Activated T-helper 9 cell treated with anti-CD3 and anti-CD28 coated beads, Interleukin-2, amount 50 U/mL, for 16 hours (primary cell): ENCODE results near the gene RPS10.

Source experiments
- DNase-seq: peaks from one replicate; pipeline ENCODE4 v3.0.0-alpha.2; 2020; ENCODE audit warnings: low read depth

RPS10 gene

GRCh38 chr6:34425498-34426410 lies at the start of gene RPS10:
Gene RPS10 (minus strand): TSS chr6:34426069. CDS start chr6:34425221, 848 bp downstream.
- peak; percentile 88 for DNase-seq

- no peak for DNase-seq
Measured at GRCh38 chr6:34475238-34475682, 49.4 kb upstream of the RPS10 start.

- DNase-seq = no peak
Measured at GRCh38 chr6:34474754-34475153, 48.9 kb upstream of the RPS10 start.

- DNase-seq = no peak
Measured at GRCh38 chr6:34473967-34474366, 48.1 kb upstream of the RPS10 start.

GRCh38 chr6:34472425-34472824 lies 46.6 kb upstream of the RPS10 start:
- no peak for DNase-seq

- DNase-seq = no peak
Measured at GRCh38 chr6:34469499-34469898, 43.6 kb upstream of the RPS10 start.

GRCh38 chr6:34468378-34468892 lies 42.6 kb upstream of the RPS10 start:
- DNase-seq = no peak

GRCh38 chr6:34466242-34467185 lies 40.6 kb upstream of the RPS10 start:
- DNase-seq = no peak

- DNase-seq = no peak
Measured at GRCh38 chr6:34465531-34466241, 39.8 kb upstream of the RPS10 start, which contains the start of gene PACSIN1. Gene PACSIN1 (plus strand): TSS chr6:34466076. CDS start chr6:34526306, 60,230 bp downstream.

GRCh38 chr6:34463849-34464248 lies 38.0 kb upstream of the RPS10 start:
- no peak for DNase-seq

- DNase-seq = no peak
Measured at GRCh38 chr6:34463299-34463698, 37.4 kb upstream of the RPS10 start.

- no peak for DNase-seq
Measured at GRCh38 chr6:34462551-34462971, 36.7 kb upstream of the RPS10 start.

GRCh38 chr6:34462010-34462409 lies 36.1 kb upstream of the RPS10 start:
- DNase-seq = no peak

- DNase-seq = no peak
Measured at GRCh38 chr6:34460796-34461507, 35.1 kb upstream of the RPS10 start.

GRCh38 chr6:34459899-34460593 lies 34.2 kb upstream of the RPS10 start:
- DNase-seq = peak; percentile 19

GRCh38 chr6:34457742-34458735 lies 32.2 kb upstream of the RPS10 start:
- DNase-seq = no peak

GRCh38 chr6:34457382-34457741 lies 31.5 kb upstream of the RPS10 start:
- DNase-seq = no peak

- no peak for DNase-seq
Measured at GRCh38 chr6:34455831-34456230, 30.0 kb upstream of the RPS10 start.

GRCh38 chr6:34451192-34451591 lies 25.3 kb upstream of the RPS10 start:
- no peak for DNase-seq
